Activated CD8-positive, alpha-beta memory T cell treated with anti-CD3 and anti-CD28 coated beads for 4 hours (primary cell): ENCODE results near the gene COL16A1.

Experiments
- DNase-seq, 2 donors: peaks; one replicate each; pipeline ENCODE4 v3.0.0-alpha.2; 2020; ENCODE audit warnings: low read depth in 2 of 2

The COL16A1 gene

GRCh38 chr1:31666263-31666963 lies 37.4 kb downstream of the COL16A1 start:
- no peak for DNase-seq

GRCh38 chr1:31665234-31665878 lies 38.5 kb downstream of the COL16A1 start:
- no peak for DNase-seq

GRCh38 chr1:31664528-31664927 lies 39.3 kb downstream of the COL16A1 start:
- DNase-seq = no peak

DNA sequence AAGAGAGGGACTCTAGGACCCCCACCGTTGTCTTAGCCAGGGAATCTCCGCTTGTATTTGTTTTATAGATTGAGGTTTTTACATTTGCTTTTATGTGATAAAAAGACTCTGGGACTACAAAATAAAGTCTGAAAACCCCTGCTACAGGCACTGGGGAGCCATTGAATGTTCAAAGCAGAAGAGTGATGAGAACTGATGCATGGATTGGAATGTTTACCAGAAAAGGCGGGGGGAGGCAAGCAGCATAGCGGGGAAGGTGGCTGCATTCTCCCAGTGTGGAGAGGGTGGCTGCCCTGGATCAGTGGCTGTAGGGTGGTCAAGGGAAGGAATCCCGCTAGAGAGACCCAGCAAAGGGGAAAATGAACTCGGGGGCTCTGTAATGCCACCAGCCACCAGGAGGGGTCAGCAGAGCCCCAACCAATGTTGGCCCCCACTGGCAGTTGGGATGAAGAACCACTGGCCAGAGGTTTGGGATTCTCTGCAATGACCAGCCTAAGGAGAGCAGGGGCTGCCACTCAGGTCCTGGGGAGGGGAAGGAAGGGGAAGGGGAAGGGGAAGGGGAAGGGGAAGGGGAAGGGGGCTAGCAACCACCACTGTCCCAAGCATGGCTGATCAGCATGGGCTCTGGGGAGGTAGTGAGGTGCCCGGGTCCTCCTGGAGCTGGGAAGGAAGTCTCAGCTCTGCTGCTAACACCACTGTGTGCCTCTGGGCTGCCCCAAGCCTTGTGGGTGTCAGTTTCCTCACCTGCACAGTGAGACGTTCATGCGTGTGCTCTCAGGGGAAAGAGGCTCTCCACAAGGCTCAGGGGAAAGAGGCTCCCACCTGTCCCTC lies 40.0 kb downstream of the COL16A1 start:
- peak; percentile 21 to 43 for DNase-seq

- DNase-seq = no peak
These were observed 41.4 kb downstream of the COL16A1 start for GRCh38 chr1:31662463-31662862.

GRCh38 chr1:31661856-31662255 lies 42.0 kb downstream of the COL16A1 start:
- no peak for DNase-seq

DNA sequence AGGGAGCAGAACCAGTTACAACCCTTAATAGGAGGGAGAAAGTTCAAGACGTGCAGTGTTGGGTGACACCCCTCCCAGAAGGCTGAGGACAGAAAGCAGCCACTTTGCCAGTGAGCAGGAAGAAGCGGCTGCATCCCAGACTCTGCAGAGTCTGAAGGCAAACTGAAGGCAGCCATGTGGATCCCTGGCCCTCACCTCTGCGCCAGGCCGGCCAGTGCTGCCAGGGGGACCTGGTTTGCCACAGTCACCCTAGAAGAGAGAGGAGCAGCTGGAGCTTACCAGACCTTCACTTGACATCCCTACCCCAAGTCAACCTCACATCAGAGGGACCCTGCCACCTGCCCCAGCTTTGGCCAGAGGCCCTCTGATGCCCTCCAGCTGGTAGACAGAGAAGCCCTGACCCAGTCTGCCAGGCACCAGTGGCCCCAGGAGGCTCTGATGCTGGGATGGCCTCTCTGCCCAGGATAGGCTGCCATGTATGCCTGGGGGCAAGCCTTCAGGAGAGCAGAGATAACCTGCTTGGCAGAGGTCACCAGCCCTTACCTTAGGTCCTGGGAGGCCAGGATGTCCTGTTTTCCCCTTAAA lies 42.9 kb downstream of the COL16A1 start:
- DNase-seq = no peak

DNA sequence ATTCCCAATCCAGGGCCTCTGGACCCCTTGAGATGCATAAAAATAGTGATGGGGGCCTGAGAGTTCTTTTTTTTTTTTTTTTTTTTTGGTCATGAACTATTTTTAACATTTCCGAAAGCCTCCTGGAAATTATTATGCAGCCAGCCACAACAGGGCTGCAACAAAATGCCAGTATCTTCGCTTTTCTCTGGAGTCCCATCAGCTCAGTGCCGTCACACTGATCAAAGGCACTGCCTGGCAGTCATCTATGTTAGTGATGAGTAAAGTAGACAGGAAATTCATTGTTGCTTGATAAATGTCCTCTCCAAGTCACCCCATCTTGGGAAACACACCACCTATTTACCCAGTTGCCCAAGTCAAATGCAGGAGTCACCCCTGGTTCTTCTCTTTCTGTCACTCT lies 43.9 kb downstream of the COL16A1 start:
- no peak for DNase-seq

GRCh38 chr1:31658721-31659120 lies 45.1 kb downstream of the COL16A1 start:
- DNase-seq = no peak

GRCh38 chr1:31657972-31658510 lies 45.8 kb downstream of the COL16A1 start:
- DNase-seq = no peak

- no peak for DNase-seq
These were observed 46.6 kb downstream of the COL16A1 start for GRCh38 chr1:31657020-31657804.

GRCh38 chr1:31655756-31656155 lies 48.1 kb downstream of the COL16A1 start:
- DNase-seq = no peak

- no peak for DNase-seq
These were observed 48.7 kb downstream of the COL16A1 start for GRCh38 chr1:31655104-31655503.

GRCh38 chr1:31654474-31654776 lies 49.4 kb downstream of the COL16A1 start:
- DNase-seq = no peak

GRCh38 chr1:31653717-31654473 lies 49.9 kb downstream of the COL16A1 start:
- DNase-seq = no peak

GRCh38 chr1:31652891-31653499 lies 50.8 kb downstream of the COL16A1 start:
- DNase-seq = no peak

DNA sequence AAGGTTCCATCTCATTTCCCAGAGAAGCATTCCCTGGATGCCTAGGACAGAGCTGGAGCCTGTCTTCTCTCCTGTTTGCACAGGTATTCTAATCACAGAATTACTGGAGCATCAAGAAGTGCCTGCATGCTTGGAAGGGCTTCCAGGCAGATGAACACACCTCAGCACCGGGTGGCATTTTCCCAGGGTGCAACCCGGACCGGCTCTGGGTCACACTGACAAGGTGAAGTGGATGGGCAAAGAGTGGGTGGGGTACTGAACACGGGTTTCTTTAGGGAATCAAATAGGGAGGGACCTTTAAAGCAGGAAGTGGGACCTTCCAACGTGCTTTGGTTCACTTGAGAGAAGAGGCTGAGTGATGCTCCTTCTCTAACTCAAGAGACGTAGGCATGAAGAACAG lies 52.1 kb downstream of the COL16A1 start:
- DNase-seq = no peak

DNA sequence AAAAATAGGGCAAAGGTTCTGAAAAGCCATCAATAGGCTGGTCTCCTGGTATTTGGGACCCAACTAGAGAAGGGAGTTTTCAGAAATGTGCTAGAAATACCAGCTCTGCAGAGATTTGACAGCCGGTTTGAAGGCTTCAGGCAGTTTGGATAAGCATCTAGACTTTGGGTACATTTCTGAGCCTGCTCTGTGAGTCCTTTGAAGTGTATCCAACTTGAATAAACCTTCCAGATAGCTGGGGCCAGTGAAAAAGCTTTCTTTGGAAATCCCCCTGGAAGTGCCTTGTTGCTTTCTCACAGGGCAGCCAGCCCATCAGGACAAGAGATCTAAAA lies 52.8 kb downstream of the COL16A1 start:
- no peak for DNase-seq

GRCh38 chr1:31650161-31651088 lies 53.4 kb downstream of the COL16A1 start:
- DNase-seq = no peak
